ENCODE data around the gene ZFPL1. TPM values are rescaled to one million over a fixed set of nuclear protein-coding genes. Genes with fewer than 3 reads are reported as not detected.

The ZFPL1 gene
- total RNA-seq, 3 donors from 2014 or later, result 36.3 to 50.6 (median 42.6) TPM

DNA sequence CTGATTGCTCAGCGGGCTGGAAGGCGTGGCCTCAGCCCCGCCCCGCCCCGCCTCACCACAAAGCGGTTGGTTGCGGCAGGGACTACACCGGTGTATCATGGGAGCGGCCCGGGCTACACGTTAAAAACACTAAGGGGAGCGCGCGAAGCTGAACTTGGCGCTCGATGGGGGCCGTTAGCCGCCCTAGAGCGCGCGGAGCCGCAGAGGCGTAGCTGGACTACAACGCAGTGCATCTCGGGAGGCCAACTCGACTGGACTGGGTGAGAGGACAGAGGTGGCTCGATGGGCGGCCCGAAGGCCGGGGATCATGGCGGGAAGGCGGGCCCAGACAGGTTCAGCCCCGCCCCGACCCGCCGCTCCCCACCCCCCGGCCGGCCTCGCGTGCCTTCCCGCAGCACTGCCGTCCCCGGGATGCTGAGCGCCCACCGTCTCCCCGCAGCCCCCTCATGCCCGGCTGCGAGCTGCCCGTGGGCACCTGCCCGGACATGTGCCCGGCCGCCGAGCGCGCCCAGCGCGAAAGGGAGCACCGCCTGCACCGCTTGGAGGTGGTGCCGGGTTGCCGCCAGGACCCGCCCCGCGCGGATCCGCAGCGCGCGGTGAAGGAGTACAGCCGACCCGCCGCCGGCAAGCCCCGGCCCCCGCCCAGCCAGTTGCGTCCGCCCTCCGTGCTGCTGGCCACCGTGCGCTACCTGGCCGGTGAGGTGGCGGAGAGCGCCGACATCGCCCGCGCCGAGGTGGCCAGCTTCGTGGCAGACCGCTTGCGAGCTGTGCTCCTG is 43.0 kb upstream of the ZFPL1 start, which contains the start of gene SAC3D1:
SAC3D1 (plus strand) TSS at position 364 of the 776 bp plus-strand sequence; CDS start at position 447, 83 bp downstream.
- Histone ChIP-seq H3K4me3 (peak within 1 kb of the TSS; percentile 74), H3K9me3 (no peaks in the 10 kb centered on the region), H3K36me3 (ENCODE audit: low read depth) (no peaks in the 10 kb centered on the region), H3K4me1 (ENCODE audit: low read depth) (peaks cover 26% of the 10 kb centered on the region)
- DNase-seq, result peak; percentile 91 to 95 (median 93)
- ATAC-seq, result peak; percentile 96
- TF ChIP-seq, protein P1, sequence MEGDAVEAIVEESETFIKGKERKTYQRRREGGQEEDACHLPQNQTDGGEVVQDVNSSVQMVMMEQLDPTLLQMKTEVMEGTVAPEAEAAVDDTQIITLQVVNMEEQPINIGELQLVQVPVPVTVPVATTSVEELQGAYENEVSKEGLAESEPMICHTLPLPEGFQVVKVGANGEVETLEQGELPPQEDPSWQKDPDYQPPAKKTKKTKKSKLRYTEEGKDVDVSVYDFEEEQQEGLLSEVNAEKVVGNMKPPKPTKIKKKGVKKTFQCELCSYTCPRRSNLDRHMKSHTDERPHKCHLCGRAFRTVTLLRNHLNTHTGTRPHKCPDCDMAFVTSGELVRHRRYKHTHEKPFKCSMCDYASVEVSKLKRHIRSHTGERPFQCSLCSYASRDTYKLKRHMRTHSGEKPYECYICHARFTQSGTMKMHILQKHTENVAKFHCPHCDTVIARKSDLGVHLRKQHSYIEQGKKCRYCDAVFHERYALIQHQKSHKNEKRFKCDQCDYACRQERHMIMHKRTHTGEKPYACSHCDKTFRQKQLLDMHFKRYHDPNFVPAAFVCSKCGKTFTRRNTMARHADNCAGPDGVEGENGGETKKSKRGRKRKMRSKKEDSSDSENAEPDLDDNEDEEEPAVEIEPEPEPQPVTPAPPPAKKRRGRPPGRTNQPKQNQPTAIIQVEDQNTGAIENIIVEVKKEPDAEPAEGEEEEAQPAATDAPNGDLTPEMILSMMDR (IDR thresholded peaks at IDR 0.05), result no peak
- intact Hi-C loops (cut with DNase I, micrococcal nuclease), result no loop called here

DNA sequence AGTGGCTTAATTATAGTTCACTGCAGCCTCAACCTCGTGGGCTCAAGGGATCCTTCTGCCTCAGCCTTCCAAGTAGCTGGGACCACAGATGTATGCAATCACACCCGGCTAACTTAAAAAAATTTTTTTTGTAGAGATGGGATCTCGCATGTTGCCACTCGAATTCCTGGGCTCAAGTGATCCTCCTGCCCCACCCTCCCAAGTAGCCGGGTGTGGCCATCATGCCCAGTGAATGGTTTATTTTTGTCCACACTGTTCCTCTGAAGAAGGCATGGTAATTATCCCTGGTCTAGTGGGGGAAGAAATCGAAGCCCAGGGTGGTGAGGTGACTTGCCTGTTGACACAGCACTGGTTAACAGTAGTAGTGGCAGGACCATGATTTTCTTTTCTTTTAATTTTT is 41.1 kb upstream of the ZFPL1 start:
- intact Hi-C loops (cut with DNase I, micrococcal nuclease), result no loop called here
- H3K36me3 ChIP-seq (ENCODE audit: low read depth), result no peaks in the 10 kb centered on the region
- TF ChIP-seq, protein P1 (IDR thresholded peaks at IDR 0.05), result no peak
- no peak overlapping the region for H3K4me3 ChIP-seq
- ATAC-seq (no peak), DNase-seq (no peak)
- peaks cover 26% of the 10 kb centered on the region for H3K4me1 ChIP-seq (ENCODE audit: low read depth)
- no peaks in the 10 kb centered on the region for H3K9me3 ChIP-seq

DNA sequence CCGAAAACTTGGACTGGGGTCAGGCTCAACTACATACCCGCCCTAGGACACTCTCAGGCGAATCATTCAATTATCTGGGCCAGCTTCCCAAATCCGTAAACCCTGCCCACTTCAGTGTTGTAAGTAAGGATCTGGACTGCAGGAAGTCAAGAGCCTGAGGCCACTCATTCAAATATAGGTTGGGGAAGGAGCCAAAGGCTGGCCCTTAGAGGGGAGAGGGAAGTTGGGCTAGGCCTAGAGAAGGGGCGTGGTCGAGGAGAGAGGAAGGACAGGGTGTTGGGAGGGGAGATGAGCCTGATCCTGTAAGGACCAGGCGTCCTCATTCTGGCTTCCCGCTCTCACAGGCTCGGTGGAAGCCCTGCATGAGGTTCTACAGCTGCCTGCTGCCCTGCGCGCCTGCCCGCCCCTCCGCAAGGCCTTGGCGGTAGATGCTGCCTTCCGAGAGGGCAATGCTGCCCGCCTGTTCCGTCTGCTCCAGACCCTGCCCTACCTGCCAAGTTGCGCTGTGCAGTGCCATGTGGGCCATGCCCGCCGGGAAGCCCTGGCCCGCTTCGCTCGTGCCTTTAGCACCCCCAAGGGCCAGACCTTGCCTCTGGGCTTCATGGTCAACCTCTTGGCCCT is 40.0 kb upstream of the ZFPL1 start:
- H3K4me1 ChIP-seq (ENCODE audit: low read depth), result peaks cover 26% of the 10 kb centered on the region
- no peaks in the 10 kb centered on the region for H3K36me3 ChIP-seq (ENCODE audit: low read depth)
- DNase-seq, result no peak
- no peak for ATAC-seq
- TF ChIP-seq, protein P1 (IDR thresholded peaks at IDR 0.05), result no peak
- H3K4me3 ChIP-seq, result no peak overlapping the region
- H3K9me3 ChIP-seq, result no peaks in the 10 kb centered on the region
- intact Hi-C loops (cut with DNase I, micrococcal nuclease), result no loop called here

DNA sequence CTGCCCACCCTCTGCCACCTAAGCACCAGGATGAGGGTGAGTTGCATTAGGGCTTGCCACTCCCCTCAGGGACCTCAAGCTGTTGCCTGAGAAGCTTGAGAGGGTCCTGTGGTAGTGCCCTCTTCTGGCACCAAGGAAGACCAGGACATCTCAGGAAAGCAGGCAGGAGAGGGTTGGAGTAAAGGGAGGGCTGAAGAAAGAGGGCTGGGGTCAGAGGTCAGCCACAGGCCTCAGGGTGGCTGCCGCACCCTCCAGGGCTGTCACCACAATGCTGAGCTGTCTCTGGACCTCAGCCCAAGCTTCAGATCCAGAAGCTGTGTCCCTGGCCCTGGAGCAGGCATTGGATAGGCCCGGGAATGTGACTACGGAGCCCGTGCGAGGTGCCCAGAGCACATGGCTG is 39.0 kb upstream of the ZFPL1 start:
- Histone ChIP-seq H3K4me1 (ENCODE audit: low read depth) (peaks cover 25% of the 10 kb centered on the region), H3K4me3 (no peak overlapping the region), H3K36me3 (ENCODE audit: low read depth) (no peaks in the 10 kb centered on the region), H3K9me3 (no peaks in the 10 kb centered on the region)
- TF ChIP-seq, protein P1 (IDR thresholded peaks at IDR 0.05), result no peak
- ATAC-seq (no peak), DNase-seq (no peak)
- intact Hi-C loops (cut with DNase I, micrococcal nuclease), result no loop called here

DNA sequence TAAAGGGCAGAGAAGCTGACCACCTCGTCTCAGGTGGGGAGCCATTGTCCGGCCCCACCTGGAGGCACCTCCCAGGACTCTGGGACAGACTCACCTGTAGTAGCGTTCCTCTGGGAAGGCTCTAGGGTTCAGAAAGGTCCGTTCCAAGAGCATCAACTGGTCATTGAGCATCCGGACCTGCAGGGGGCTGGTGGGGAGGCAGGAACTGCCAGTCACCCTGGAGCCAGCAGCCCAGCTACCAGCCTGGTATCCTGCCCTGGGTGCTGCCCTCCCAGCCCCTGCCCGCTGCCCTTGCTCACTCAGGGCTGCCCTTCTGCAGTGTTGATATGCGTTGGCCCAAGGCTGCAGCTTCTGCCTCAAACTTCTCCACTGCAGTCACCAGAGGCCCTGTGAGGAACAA is 38.3 kb upstream of the ZFPL1 start:
- Histone ChIP-seq H3K4me3 (no peak overlapping the region), H3K9me3 (no peaks in the 10 kb centered on the region), H3K4me1 (ENCODE audit: low read depth) (peaks cover 20% of the 10 kb centered on the region), H3K36me3 (ENCODE audit: low read depth) (no peaks in the 10 kb centered on the region)
- intact Hi-C loops (cut with DNase I, micrococcal nuclease), result no loop called here
- no peak for ATAC-seq
- no peak for DNase-seq
- TF ChIP-seq, protein P1 (IDR thresholded peaks at IDR 0.05), result no peak

Data from mucosa of descending colon (tissue), 3 donors.